Stimulated activated CD8-positive, alpha-beta memory T cell treated with anti-CD3 and anti-CD28 coated beads, Interleukin-15, amount 100 ng/mL, for 24 hours (primary cell): ENCODE measurements around the gene TRIM24.

Experiments used
- DNase-seq: peaks from one replicate; pipeline ENCODE4 v3.0.0-alpha.2; 2020; ENCODE audit warnings: low read depth

The TRIM24 gene

GRCh38 chr7:138625084-138625848 is 165.2 kb downstream of the TRIM24 start:
- no peak for DNase-seq

DNA sequence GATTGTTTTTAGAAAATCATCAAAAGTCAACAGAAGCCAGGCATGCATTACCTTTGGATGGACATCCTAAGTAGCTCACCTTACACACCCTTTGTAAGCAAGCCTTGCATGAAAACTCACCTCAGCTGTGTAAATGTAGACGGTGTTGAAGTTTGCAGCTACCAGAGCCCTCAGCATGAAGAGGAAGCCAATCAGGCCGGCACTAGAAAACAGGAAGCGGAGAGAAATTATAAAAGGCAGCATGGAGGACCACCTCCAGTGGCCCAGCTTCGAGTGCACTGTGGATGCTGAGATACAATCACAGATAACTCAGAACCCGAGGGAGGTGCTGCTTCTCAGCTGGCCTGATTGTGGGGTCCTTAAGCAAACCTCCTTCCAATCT is 165.8 kb downstream of the TRIM24 start:
- DNase-seq, result no peak

DNA sequence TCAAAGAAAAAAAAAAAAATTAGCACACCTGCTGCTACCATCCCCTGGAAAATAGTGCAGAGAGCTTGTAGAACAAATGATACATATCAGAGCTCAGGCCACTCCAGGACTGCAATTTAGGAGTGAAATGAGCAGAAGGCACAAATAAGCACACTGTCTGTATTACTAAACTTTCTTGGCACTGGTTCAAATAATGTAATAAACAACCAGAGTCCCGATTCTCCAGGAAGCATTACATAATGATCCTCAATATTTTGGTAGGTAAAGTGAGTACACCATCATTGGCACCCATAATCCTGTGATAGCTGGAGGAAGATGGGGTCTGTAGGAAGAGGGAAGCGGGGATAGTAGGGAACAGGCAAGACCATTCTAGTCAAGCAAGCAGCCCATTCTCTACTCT is 166.8 kb downstream of the TRIM24 start:
- no peak for DNase-seq

DNA sequence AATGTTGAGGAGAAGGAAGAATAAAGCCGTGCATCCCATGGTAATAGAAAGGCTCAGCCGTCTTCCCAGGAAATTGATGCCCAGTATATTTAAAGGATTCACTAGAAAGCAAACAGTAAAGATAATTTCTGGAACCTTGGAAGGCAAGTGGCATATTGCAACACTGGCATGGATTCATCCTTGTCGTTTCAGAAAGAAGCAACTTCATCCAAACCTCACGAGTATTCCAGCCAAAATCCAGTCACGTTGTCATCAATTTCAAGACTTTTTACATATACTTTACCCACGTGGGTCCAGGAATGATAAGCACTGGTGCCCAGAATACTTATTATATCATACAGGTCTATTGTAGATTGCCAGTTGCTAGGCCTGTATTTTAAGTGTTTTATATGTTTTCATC is 167.3 kb downstream of the TRIM24 start:
- DNase-seq, result no peak

GRCh38 chr7:138630059-138630610 is 170.1 kb downstream of the TRIM24 start:
- DNase-seq, result no peak

- no peak for DNase-seq
Observed at GRCh38 chr7:138632384-138632783, 172.3 kb downstream of the TRIM24 start.

GRCh38 chr7:138632826-138633602 is 173.0 kb downstream of the TRIM24 start:
- DNase-seq, result no peak
